WTC11 (cell line): Measurements from ENCODE around the gene PTPRS. TPM values are rescaled to one million over a fixed set of nuclear protein-coding genes. Genes with fewer than 3 reads are reported as not detected.

Source experiments
- ATAC-seq: fragments of 200-7000 bp; cut with Tn5 transposase; 2 replicates; pipeline ENCODE4 v1.10.0; 2021; ENCODE audit warnings: mild to moderate bottlenecking, moderate library complexity
- CTCF ChIA-PET: fragments of 300-600 bp; sonication (Branson Sonifier 250); formaldehyde crosslinking; loops from one replicate; lab custom pipeline; 2021; ENCODE audit warnings: antibody characterized with exemption; lab: Charles Lee
- POLR2A ChIA-PET: fragments of 350-600 bp; sonication (Branson Sonifier 250); formaldehyde crosslinking; loops from one replicate; lab custom pipeline; 2021; ENCODE audit warnings: antibody characterized with exemption; lab: Charles Lee
- DNase-seq: peaks from one replicate; pipeline ENCODE4 v3.0.0; 2021; ENCODE audit warnings: low spot score
- H3K27ac Mint-ChIP-seq: 2 replicates; pipeline ENCODE4 v1.8.0; 2021; ENCODE audit warnings: mixed read lengths
- H3K27me3 Mint-ChIP-seq: 2 replicates; pipeline ENCODE4 v1.8.0; 2021; ENCODE audit warnings: low read depth, mild to moderate bottlenecking, moderate library complexity, mixed read lengths
- H3K36me3 Mint-ChIP-seq: 2 replicates; pipeline ENCODE4 v1.8.0; 2021; ENCODE audit warnings: mixed read lengths
- H3K4me1 Mint-ChIP-seq: 2 replicates; pipeline ENCODE4 v1.8.0; 2022; ENCODE audit warnings: mixed read lengths
- H3K4me3 Mint-ChIP-seq: 2 replicates; pipeline ENCODE4 v1.8.0; 2021; ENCODE audit warnings: mild to moderate bottlenecking, moderate library complexity, mixed read lengths
- H3K9me3 Mint-ChIP-seq: 2 replicates; pipeline ENCODE4 v1.8.0; 2021; ENCODE audit warnings: mixed read lengths
- AFF4 ChIP-seq: sonication (generic); formaldehyde crosslinking; IDR thresholded peaks from 2 replicates; pipeline ENCODE4 v1.8.1; 2023; ENCODE audit warnings: mild to moderate bottlenecking, missing genetic modification reagents, borderline replicate concordance
- ERG ChIP-seq: fragments of 250-450 bp; sonication (Bioruptor Pico); IDR thresholded peaks from 2 replicates; pipeline ENCODE4 v1.8.0; 2021; ENCODE audit warnings: mild to moderate bottlenecking
- ESRRA ChIP-seq: sonication (generic); formaldehyde crosslinking; IDR thresholded peaks from 2 replicates; pipeline ENCODE4 v1.8.1; 2022; ENCODE audit warnings: mild to moderate bottlenecking, missing genetic modification reagents, borderline replicate concordance
- ETV6 ChIP-seq: sonication (generic); formaldehyde crosslinking; IDR thresholded peaks from 2 replicates; pipeline ENCODE4 v1.8.1; 2022; ENCODE audit warnings: mild to moderate bottlenecking, missing genetic modification reagents
- FOXJ3 ChIP-seq: sonication (generic); formaldehyde crosslinking; IDR thresholded peaks from 2 replicates; pipeline ENCODE4 v1.9.0; 2021; ENCODE audit warnings: missing genetic modification reagents, mild to moderate bottlenecking, borderline replicate concordance
- MYBL2 ChIP-seq: sonication (generic); formaldehyde crosslinking; IDR thresholded peaks from 2 replicates; pipeline ENCODE4 v1.8.1; 2023; ENCODE audit warnings: mild to moderate bottlenecking, moderate library complexity, missing genetic modification reagents
- NFATC4 ChIP-seq: fragments of 250-450 bp; sonication (Bioruptor Pico); IDR thresholded peaks from 2 replicates; pipeline ENCODE4 v1.9.0; 2021; ENCODE audit warnings: mild to moderate bottlenecking
- NFE2L1 ChIP-seq: sonication (generic); formaldehyde crosslinking; IDR thresholded peaks from 2 replicates; pipeline ENCODE4 v1.8.1; 2023; ENCODE audit warnings: missing genetic modification reagents
- NR1H2 ChIP-seq: sonication (generic); formaldehyde crosslinking; IDR thresholded peaks from 2 replicates; pipeline ENCODE4 v1.9.0; 2021; ENCODE audit warnings: mild to moderate bottlenecking, moderate library complexity, missing genetic modification reagents
- PRRX2 ChIP-seq: fragments of 250-450 bp; sonication (Bioruptor Pico); IDR thresholded peaks from 2 replicates; pipeline ENCODE4 v1.8.0; 2021; ENCODE audit warnings: mild to moderate bottlenecking
- RELA ChIP-seq: sonication (generic); formaldehyde crosslinking; IDR thresholded peaks from 2 replicates; pipeline ENCODE4 v1.8.1; 2022; ENCODE audit warnings: missing genetic modification reagents, mild to moderate bottlenecking, borderline replicate concordance
- SMAD3 ChIP-seq: sonication (generic); formaldehyde crosslinking; IDR thresholded peaks from 2 replicates; pipeline ENCODE4 v1.8.0; 2022; ENCODE audit warnings: missing genetic modification reagents, mild to moderate bottlenecking, borderline replicate concordance
- SMAD4 ChIP-seq: sonication (generic); formaldehyde crosslinking; IDR thresholded peaks from 2 replicates; pipeline ENCODE4 v1.8.0; 2022; ENCODE audit warnings: mild to moderate bottlenecking, missing genetic modification reagents
- TCF7 ChIP-seq: sonication (generic); formaldehyde crosslinking; IDR thresholded peaks from 2 replicates; pipeline ENCODE4 v1.8.0; 2022; ENCODE audit warnings: mild to moderate bottlenecking, low read depth, missing genetic modification reagents, moderate library complexity
- TP53 ChIP-seq: sonication (generic); formaldehyde crosslinking; IDR thresholded peaks from 2 replicates; pipeline ENCODE4 v1.8.1; 2023; ENCODE audit warnings: mild to moderate bottlenecking, missing genetic modification reagents
- ZBTB21 ChIP-seq: sonication (generic); formaldehyde crosslinking; IDR thresholded peaks from 2 replicates; pipeline ENCODE4 v1.8.1; 2023; ENCODE audit warnings: mild to moderate bottlenecking, missing genetic modification reagents, borderline replicate concordance
- ZBTB43 ChIP-seq: sonication (generic); formaldehyde crosslinking; IDR thresholded peaks from 2 replicates; pipeline ENCODE4 v1.8.1; 2023; ENCODE audit warnings: mild to moderate bottlenecking, missing genetic modification reagents
- ZNF232 ChIP-seq: sonication (generic); formaldehyde crosslinking; IDR thresholded peaks from 2 replicates; pipeline ENCODE4 v1.8.0; 2022; ENCODE audit warnings: mild to moderate bottlenecking, missing genetic modification reagents
- ZNF263 ChIP-seq: sonication (generic); formaldehyde crosslinking; IDR thresholded peaks from 2 replicates; pipeline ENCODE4 v1.8.1; 2022; ENCODE audit warnings: low read depth, mild to moderate bottlenecking, moderate library complexity, missing genetic modification reagents
- ZNF671 ChIP-seq: fragments of 250-450 bp; sonication (Bioruptor Pico); IDR thresholded peaks from 2 replicates; pipeline ENCODE4 v1.8.0; 2021; ENCODE audit warnings: mild to moderate bottlenecking
- total RNA-seq: library from RNA; stranded (reverse); gene quantifications from 3 replicates; pipeline ENCODE4 v1.2.3, GENCODE V29; 2021
- TF ChIP-seq, protein P1 (sequence below): sonication (generic); formaldehyde crosslinking; IDR thresholded peaks from 2 replicates; pipeline ENCODE4 v1.8.1; 2023; ENCODE audit warnings: mild to moderate bottlenecking, moderate library complexity, missing genetic modification reagents
- TF ChIP-seq, protein P2 (sequence below): sonication (generic); formaldehyde crosslinking; IDR thresholded peaks from 2 replicates; pipeline ENCODE4 v1.8.1; 2022; ENCODE audit warnings: mild to moderate bottlenecking, moderate library complexity, missing genetic modification reagents

The PTPRS gene
- total RNA-seq, 1 experiment from 2014 or later = 201 TPM

GRCh38 chr19:5341981-5342380, 1.4 kb upstream of the PTPRS start:
- H3K27me3 Mint-ChIP-seq = peaks cover 55% of the 10 kb centered on the region
- H3K36me3 Mint-ChIP-seq = peaks cover 2% of the 10 kb centered on the region
- TF ChIP-seq RELA (no peak), ESRRA (no peak), NFE2L1 (CRISPR knock-in tag) (no peak), ZNF232 (CRISPR knock-in tag) (no peak), AFF4 (CRISPR knock-in tag) (no peak), SMAD4 (no peak), ETV6 (CRISPR knock-in tag) (no peak), TP53 (CRISPR knock-in tag) (no peak)
- TF ChIP-seq, protein P1, sequence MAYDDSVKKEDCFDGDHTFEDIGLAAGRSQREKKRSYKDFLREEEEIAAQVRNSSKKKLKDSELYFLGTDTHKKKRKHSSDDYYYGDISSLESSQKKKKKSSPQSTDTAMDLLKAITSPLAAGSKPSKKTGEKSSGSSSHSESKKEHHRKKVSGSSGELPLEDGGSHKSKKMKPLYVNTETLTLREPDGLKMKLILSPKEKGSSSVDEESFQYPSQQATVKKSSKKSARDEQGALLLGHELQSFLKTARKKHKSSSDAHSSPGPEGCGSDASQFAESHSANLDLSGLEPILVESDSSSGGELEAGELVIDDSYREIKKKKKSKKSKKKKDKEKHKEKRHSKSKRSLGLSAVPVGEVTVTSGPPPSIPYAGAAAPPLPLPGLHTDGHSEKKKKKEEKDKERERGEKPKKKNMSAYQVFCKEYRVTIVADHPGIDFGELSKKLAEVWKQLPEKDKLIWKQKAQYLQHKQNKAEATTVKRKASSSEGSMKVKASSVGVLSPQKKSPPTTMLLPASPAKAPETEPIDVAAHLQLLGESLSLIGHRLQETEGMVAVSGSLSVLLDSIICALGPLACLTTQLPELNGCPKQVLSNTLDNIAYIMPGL = no peak
- TF ChIP-seq, protein P2, sequence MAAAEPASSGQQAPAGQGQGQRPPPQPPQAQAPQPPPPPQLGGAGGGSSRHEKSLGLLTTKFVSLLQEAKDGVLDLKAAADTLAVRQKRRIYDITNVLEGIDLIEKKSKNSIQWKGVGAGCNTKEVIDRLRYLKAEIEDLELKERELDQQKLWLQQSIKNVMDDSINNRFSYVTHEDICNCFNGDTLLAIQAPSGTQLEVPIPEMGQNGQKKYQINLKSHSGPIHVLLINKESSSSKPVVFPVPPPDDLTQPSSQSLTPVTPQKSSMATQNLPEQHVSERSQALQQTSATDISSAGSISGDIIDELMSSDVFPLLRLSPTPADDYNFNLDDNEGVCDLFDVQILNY (CRISPR knock-in tag) = no peak
- H3K4me3 Mint-ChIP-seq = peak overlapping the region; percentile 37; the same call in 1 of the 2 replicates
- DNase-seq (no peak), ATAC-seq (no peak)
- peaks cover 23% of the 10 kb centered on the region for H3K4me1 Mint-ChIP-seq
- ChIA-PET CTCF (interaction anchor here (2.4 kb wide), 1 partner anchor 15 kb away, joined by 7 read pairs; no protein-coding TSS in a partner anchor), POLR2A (no interaction called here)
- H3K27ac Mint-ChIP-seq = no peak overlapping the region
- peaks cover 7% of the 10 kb centered on the region for H3K9me3 Mint-ChIP-seq

- H3K36me3 Mint-ChIP-seq = peaks cover 2% of the 10 kb centered on the region
- no peak for DNase-seq
- peaks cover 49% of the 10 kb centered on the region for H3K27me3 Mint-ChIP-seq
- 0 out of 2 replicates have a peak, but pooled peaks cover 3% of the 10 kb centered on the region for H3K9me3 Mint-ChIP-seq
- peak overlapping the region; percentile 37 for H3K4me3 Mint-ChIP-seq
- H3K4me1 Mint-ChIP-seq = peaks cover 25% of the 10 kb centered on the region
- CTCF ChIA-PET = interaction anchor here (0.7 to 2.4 kb wide), 2 partner anchors 12 to 14 kb away, joined by 4 to 7 read pairs; no protein-coding TSS in a partner anchor
- no peak for ATAC-seq
- H3K27ac Mint-ChIP-seq = no peak overlapping the region
- POLR2A ChIA-PET = no interaction called here
- TF ChIP-seq ZBTB43 (CRISPR knock-in tag) (no peak), TCF7 (CRISPR knock-in tag) (no peak), ETV6 (CRISPR knock-in tag) (no peak), NR1H2 (CRISPR knock-in tag) (no peak), NFATC4 (no peak), ZBTB21 (CRISPR knock-in tag) (no peak), ZNF671 (no peak), FOXJ3 (CRISPR knock-in tag) (no peak), ZNF263 (no peak), SMAD3 (CRISPR knock-in tag) (no peak), MYBL2 (CRISPR knock-in tag) (no peak), PRRX2 (CRISPR knock-in tag) (no peak), SMAD4 (no peak), ERG (CRISPR knock-in tag) (no peak)
- TF ChIP-seq, protein P2 (CRISPR knock-in tag) = no peak
- TF ChIP-seq, protein P1 = no peak
These were observed 822 bp upstream of the PTPRS start for GRCh38 chr19:5341448-5341820.
